Prostate gland (tissue), 2 donors: Measurements from ENCODE around the gene KAZN. TPM values are rescaled to one million over a fixed set of nuclear protein-coding genes. Genes with fewer than 3 reads are reported as not detected.

Experiments used
- DNase-seq: peaks from one replicate; pipeline ENCODE4 v3.0.0-alpha.2; 2019; ENCODE audit warnings: low spot score
- H3K27ac ChIP-seq, 2 donors: fragments of 200-600 bp; sonication (generic); 2 replicates each; pipeline ENCODE4 v1.5.1; 2017 to 2019
- H3K27me3 ChIP-seq: fragments of 200-600 bp; sonication (generic); replicated peaks from 2 replicates; pipeline ENCODE4 v1.5.1; 2019; ENCODE audit not compliant: insufficient read depth
- H3K36me3 ChIP-seq, 2 donors: fragments of 200-600 bp; sonication (generic); 1 replicate in 1 of 2; 2 replicates in 1 of 2; pipeline versions ENCODE4 v1.5.1 to v1.8.1; 2017 to 2019
- H3K4me1 ChIP-seq: fragments of 200-600 bp; sonication (generic); replicated peaks from 2 replicates; pipeline ENCODE4 v1.5.1; 2019
- H3K4me3 ChIP-seq, 2 donors: fragments of 200-600 bp; sonication (generic); 2 replicates each; pipeline ENCODE4 v1.5.1; 2017 to 2019
- H3K9me3 ChIP-seq: fragments of 200-600 bp; sonication (generic); 2 replicates; pipeline ENCODE4 v1.5.1; 2017
- POLR2A ChIP-seq: fragments of 450-650 bp; IDR thresholded peaks from one replicate; pipeline ENCODE4 v1.6.1; 2016; ENCODE audit warnings: antibody characterized with exemption, mild to moderate bottlenecking
- POLR2AphosphoS5 ChIP-seq: sonication (generic); formaldehyde crosslinking; IDR thresholded peaks from one replicate; pipeline ENCODE4 v1.6.1; 2017; ENCODE audit warnings: antibody characterized with exemption
- WGBS: methylation state at CpG from one replicate; pipeline ENCODE4 v1.1.5; 2018; 5-methylcytosine and 5-hydroxymethylcytosine counted together
- intact Hi-C: fragments of 100-400 bp; cut with DNase I; formaldehyde crosslinking; loops from one replicate; pipeline ENCODE4 v1.14.2; 2022
- total RNA-seq, 2 donors: library from RNA; depleted of rRNA; stranded (reverse); fragments of >200 nt; gene quantifications; one replicate each; pipeline ENCODE4 v1.1.0, GENCODE V29; 2016
- TF ChIP-seq, protein P1 (sequence below), 4 experiments: fragments of 200-600 bp in 2 of 4; fragments of 450-650 bp in 2 of 4; sonication (generic) in 2 of 4; IDR thresholded peaks; 1 replicate in 3 of 4; 2 replicates in 1 of 4; pipeline ENCODE4 v1.5.1; 2016 to 2019; ENCODE audit warnings: antibody characterized with exemption in 4 of 4, mild to moderate bottlenecking in 2 of 4, moderate library complexity in 2 of 4

KAZN gene
- total RNA-seq, 2 donors from 2014 or later = 8.3 to 12.7 TPM

DNA sequence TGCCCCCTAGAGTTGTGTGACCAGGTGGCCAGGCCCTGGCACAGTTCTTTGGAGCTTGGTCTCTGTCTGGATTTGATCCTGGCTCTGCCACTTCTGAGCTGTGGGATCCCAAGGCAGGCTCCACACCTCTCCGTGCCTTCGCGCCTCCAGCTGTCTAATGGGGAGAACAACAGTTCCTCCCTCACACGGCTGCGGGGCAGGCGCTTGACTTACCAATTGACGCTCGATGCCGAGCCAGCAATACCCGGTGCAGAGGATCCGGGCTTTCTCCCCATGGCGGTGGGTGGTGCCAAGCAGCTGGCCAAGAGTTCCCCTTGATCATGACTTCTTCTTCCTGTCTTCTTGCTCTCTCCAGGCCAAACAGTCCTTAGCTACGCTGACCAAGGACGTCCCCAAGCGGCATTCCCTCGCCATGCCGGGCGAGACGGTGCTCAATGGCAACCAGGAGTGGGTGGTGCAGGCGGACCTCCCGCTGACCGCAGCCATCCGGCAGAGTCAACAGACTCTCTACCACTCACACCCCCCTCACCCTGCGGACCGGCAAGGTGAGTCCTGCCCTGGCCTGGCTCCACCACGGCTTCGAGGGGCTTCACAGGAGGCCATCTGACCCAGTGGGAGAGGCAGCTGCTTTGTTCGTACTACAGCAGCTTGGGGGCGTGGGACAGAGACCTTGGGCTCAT, 457.4 kb downstream of the KAZN start:
- no peak for DNase-seq
- 96% methylated on average over 28 of the region's 29 CpGs for WGBS
- H3K27ac ChIP-seq = no peak overlapping the region
- no peak overlapping the region for H3K4me3 ChIP-seq
- no peaks in the 10 kb centered on the region for H3K9me3 ChIP-seq
- no peaks in the 10 kb centered on the region for H3K36me3 ChIP-seq
- no peaks in the 10 kb centered on the region for H3K27me3 ChIP-seq
- H3K4me1 ChIP-seq = no peaks in the 10 kb centered on the region
- intact Hi-C loops = no loop called here
- TF ChIP-seq POLR2A = no peak
- no peak for TF ChIP-seq POLR2AphosphoS5
- TF ChIP-seq, protein P1, sequence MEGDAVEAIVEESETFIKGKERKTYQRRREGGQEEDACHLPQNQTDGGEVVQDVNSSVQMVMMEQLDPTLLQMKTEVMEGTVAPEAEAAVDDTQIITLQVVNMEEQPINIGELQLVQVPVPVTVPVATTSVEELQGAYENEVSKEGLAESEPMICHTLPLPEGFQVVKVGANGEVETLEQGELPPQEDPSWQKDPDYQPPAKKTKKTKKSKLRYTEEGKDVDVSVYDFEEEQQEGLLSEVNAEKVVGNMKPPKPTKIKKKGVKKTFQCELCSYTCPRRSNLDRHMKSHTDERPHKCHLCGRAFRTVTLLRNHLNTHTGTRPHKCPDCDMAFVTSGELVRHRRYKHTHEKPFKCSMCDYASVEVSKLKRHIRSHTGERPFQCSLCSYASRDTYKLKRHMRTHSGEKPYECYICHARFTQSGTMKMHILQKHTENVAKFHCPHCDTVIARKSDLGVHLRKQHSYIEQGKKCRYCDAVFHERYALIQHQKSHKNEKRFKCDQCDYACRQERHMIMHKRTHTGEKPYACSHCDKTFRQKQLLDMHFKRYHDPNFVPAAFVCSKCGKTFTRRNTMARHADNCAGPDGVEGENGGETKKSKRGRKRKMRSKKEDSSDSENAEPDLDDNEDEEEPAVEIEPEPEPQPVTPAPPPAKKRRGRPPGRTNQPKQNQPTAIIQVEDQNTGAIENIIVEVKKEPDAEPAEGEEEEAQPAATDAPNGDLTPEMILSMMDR (IDR thresholded peaks at IDR 0.05) = no peak

DNA sequence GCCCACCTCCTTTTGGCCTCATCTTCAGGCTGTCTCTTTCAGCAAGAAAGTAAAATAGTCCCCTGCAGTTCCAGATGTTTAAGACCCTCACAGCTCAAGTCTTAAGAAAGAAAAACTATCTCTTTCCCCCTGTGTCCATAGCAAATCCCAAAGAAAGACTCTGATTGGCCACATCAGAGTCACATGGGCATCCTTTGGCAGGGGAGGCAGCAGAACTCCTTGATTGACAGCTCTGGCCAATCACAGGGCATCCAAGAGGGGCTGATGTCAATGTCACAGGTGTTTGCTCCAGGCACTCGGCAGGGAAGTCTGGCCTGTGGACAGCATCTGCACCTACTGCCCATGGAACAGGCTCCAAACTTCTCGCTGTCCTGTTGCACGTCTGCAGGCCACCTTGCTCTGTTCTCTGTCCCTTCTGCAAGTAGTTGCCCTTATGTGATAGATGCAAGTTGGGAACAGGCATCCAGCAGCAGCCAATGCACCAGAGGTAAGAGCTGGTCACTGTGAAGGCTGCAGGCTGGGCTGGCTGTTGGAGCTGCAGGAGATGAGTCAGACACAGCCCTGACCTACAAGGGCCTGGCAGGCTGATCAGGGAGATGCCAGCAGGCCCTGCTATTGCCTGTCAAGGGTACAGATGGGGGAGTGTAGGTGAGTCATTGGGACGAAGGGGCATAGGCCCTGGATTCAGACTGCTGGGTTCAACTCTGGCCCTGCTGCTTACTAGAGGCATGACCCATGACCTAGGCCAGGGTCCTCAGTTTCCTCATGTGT, 458.2 kb downstream of the KAZN start:
- Histone ChIP-seq H3K36me3 (no peaks in the 10 kb centered on the region), H3K9me3 (no peaks in the 10 kb centered on the region), H3K27me3 (no peaks in the 10 kb centered on the region), H3K27ac (no peak overlapping the region), H3K4me3 (no peak overlapping the region), H3K4me1 (no peaks in the 10 kb centered on the region)
- WGBS = 88% methylated on average over 4 of the region's 4 CpGs
- TF ChIP-seq, protein P1 (IDR thresholded peaks at IDR 0.05) = no peak
- TF ChIP-seq POLR2A (no peak), POLR2AphosphoS5 (no peak)
- intact Hi-C loops = no loop called here
- DNase-seq = no peak

DNA sequence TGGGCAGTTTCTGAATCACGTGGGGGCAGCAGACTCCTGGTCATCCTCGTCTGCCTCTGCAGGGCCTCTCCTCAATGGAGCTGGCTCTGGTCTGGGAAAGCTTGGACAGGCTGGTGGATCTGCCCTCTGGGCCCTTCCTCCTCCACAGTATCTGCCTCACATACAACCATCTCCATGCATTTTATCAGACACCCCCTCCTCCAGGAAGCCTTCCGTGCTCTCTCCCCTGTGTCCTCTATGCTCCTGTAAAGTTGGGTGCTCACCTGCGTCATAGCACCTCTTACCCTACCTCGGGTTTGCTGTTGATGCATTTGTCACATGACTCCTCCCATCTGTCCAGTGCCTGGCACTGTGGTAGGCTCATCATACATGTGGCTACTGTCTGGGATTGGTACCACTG, 459.3 kb downstream of the KAZN start:
- no peaks in the 10 kb centered on the region for H3K27me3 ChIP-seq
- no peaks in the 10 kb centered on the region for H3K9me3 ChIP-seq
- H3K27ac ChIP-seq = no peak overlapping the region
- no peak overlapping the region for H3K4me3 ChIP-seq
- TF ChIP-seq POLR2AphosphoS5 (no peak), POLR2A (no peak)
- TF ChIP-seq, protein P1 (IDR thresholded peaks at IDR 0.05) = no peak
- no peaks in the 10 kb centered on the region for H3K36me3 ChIP-seq
- no peak for DNase-seq
- intact Hi-C loops = no loop called here
- no peaks in the 10 kb centered on the region for H3K4me1 ChIP-seq
- 92% methylated on average over 5 of the region's 5 CpGs for WGBS

DNA sequence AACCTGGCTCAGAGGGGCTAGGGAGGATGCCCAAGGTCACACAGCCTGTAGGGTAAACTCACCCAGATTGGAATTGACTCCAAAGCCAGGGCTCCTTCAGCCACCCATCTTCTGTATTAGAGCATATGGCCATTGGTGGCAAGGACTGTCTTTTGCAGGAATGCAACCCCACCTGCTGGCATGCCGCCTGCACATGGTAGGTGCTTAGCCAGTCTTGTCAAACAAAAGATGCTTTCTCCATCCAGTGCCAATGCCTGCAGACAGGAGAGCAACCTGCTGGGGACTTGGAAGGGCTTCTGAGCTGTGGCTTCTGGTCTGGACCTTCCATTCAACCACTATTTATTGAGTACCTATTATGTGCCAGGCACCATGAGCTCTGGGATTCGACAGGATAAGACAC, 459.8 kb downstream of the KAZN start:
- no peaks in the 10 kb centered on the region for H3K4me1 ChIP-seq
- H3K27ac ChIP-seq = no peak overlapping the region
- 100% methylated on average over 2 of the region's 2 CpGs for WGBS
- H3K4me3 ChIP-seq = no peak overlapping the region
- no peaks in the 10 kb centered on the region for H3K27me3 ChIP-seq
- no peaks in the 10 kb centered on the region for H3K9me3 ChIP-seq
- TF ChIP-seq, protein P1 (IDR thresholded peaks at IDR 0.05) = no peak
- TF ChIP-seq POLR2AphosphoS5 = no peak
- TF ChIP-seq POLR2A = no peak
- intact Hi-C loops = no loop called here
- DNase-seq = no peak
- H3K36me3 ChIP-seq = no peaks in the 10 kb centered on the region

DNA sequence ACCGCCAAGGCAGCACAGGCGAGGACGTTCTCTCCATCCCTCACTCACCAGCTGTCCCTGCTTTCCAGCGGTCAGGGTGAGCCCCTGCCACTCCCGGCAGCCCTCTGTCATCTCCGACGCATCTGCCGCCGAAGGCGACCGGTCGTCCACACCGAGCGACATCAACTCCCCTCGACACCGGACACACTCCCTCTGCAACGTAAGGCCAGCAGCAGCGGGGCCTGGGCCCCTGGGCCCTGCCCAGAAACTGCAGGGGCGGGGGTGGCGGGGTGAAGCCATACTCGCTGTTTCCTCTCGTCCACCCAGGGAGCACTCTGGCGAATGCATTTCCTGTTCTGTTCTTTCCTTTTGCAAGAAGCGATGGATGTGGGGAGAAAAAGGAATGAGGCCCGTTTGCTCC, 461.6 kb downstream of the KAZN start:
- Histone ChIP-seq H3K27me3 (no peaks in the 10 kb centered on the region), H3K4me1 (no peaks in the 10 kb centered on the region), H3K9me3 (no peaks in the 10 kb centered on the region), H3K36me3 (no peaks in the 10 kb centered on the region), H3K27ac (no peak overlapping the region), H3K4me3 (no peak overlapping the region)
- intact Hi-C loops = no loop called here
- DNase-seq = no peak
- TF ChIP-seq, protein P1 (IDR thresholded peaks at IDR 0.05) = no peak
- TF ChIP-seq POLR2AphosphoS5 (no peak), POLR2A (no peak)
- WGBS = 90% methylated on average over 25 of the region's 25 CpGs
